MM.1S (cell line): Measurements from ENCODE around the gene OR2T10.

ENCODE experiments used
- DNase-seq: peaks from one replicate; pipeline ENCODE4 v3.0.0-alpha.2; 2015
- H2AFZ ChIP-seq: fragments of 300-600 bp; sonication (generic); 2 replicates; pipeline ENCODE4 v1.6.0; 2016; ENCODE audit warnings: antibody characterized with exemption, low read length
- H3F3A ChIP-seq: fragments of 300-600 bp; sonication (generic); 2 replicates; pipeline ENCODE4 v1.6.1; 2016; ENCODE audit warnings: mild to moderate bottlenecking, antibody characterized with exemption, low read length, moderate library complexity, mixed read lengths; ENCODE audit not compliant: insufficient read depth
- H3K27ac ChIP-seq: fragments of 300-600 bp; sonication (generic); 2 replicates; pipeline ENCODE4 v1.5.1; 2016; ENCODE audit warnings: mild to moderate bottlenecking, low read length
- H3K27me3 ChIP-seq: fragments of 300-600 bp; sonication (generic); replicated peaks from 2 replicates; pipeline ENCODE4 v1.6.0; 2016; ENCODE audit warnings: low read length; ENCODE audit not compliant: insufficient read depth
- H3K36me3 ChIP-seq: fragments of 300-600 bp; sonication (generic); replicated peaks from 2 replicates; pipeline ENCODE4 v1.6.1; 2016; ENCODE audit warnings: mild to moderate bottlenecking, low read length, mixed read lengths; ENCODE audit not compliant: insufficient read depth
- H3K4me1 ChIP-seq: fragments of 300-600 bp; sonication (generic); 2 replicates; pipeline ENCODE4 v1.6.1; 2016; ENCODE audit warnings: low read length, mixed read lengths
- H3K4me2 ChIP-seq: fragments of 300-600 bp; sonication (generic); 2 replicates; pipeline ENCODE4 v1.6.0; 2016; ENCODE audit warnings: low read depth, low read length
- H3K4me3 ChIP-seq: fragments of 300-600 bp; sonication (generic); 2 replicates; pipeline ENCODE4 v1.5.1; 2016; ENCODE audit warnings: low read length, mixed read lengths
- H3K79me2 ChIP-seq: fragments of 300-600 bp; sonication (generic); 2 replicates; pipeline ENCODE4 v1.6.1; 2016; ENCODE audit warnings: mixed run types, low read length, mixed read lengths
- H3K9ac ChIP-seq: fragments of 300-600 bp; sonication (generic); 2 replicates; pipeline ENCODE4 v1.6.1; 2016; ENCODE audit warnings: low read length, mixed read lengths
- H3K9me2 ChIP-seq: fragments of 300-600 bp; sonication (generic); replicated peaks from 2 replicates; pipeline ENCODE4 v1.6.1; 2016; ENCODE audit warnings: mild to moderate bottlenecking, low read length, mixed read lengths; ENCODE audit not compliant: insufficient read depth
- H3K9me3 ChIP-seq: fragments of 300-600 bp; sonication (generic); replicated peaks from 2 replicates; pipeline ENCODE4 v1.6.1; 2016; ENCODE audit warnings: mild to moderate bottlenecking, low read length, mixed read lengths; ENCODE audit not compliant: insufficient read depth
- H4K20me1 ChIP-seq: fragments of 300-600 bp; sonication (generic); 2 replicates; pipeline ENCODE4 v1.6.1; 2016; ENCODE audit warnings: mild to moderate bottlenecking, low read length, moderate library complexity, mixed read lengths; ENCODE audit not compliant: insufficient read depth
- CTCF ChIP-seq: fragments of 300-600 bp; sonication (generic); IDR thresholded peaks from 2 replicates; pipeline ENCODE4 v1.5.1; 2016; ENCODE audit warnings: antibody characterized with exemption, low read length, mixed read lengths
- EZH2 ChIP-seq: fragments of 300-600 bp; sonication (generic); optimal IDR thresholded peaks from 2 replicates; pipeline ENCODE3; 2017; ENCODE audit warnings: low read depth, mild to moderate bottlenecking, antibody characterized with exemption, low read length, mixed read lengths
- EZH2phosphoT487 ChIP-seq: fragments of 300-600 bp; sonication (generic); IDR thresholded peaks from 2 replicates; pipeline ENCODE4 v1.6.1; 2018; ENCODE audit warnings: antibody characterized with exemption, low read length

Gene OR2T10

GRCh38 chr1:248611883-248612414 is 14.4 kb upstream of the OR2T10 start:
- Histone ChIP-seq H3K4me2 (no peak overlapping the region), H3K79me2 (no peaks in the 10 kb centered on the region), H3K9me2 (no peaks in the 10 kb centered on the region), H3K4me1 (peaks cover 8% of the 10 kb centered on the region; the same call in 1 of the 2 replicates), H3K27me3 (no peaks in the 10 kb centered on the region), H3K9me3 (no peaks in the 10 kb centered on the region), H3K4me3 (no peak overlapping the region), H3K36me3 (no peaks in the 10 kb centered on the region), H2AFZ (no peak overlapping the region), H3K27ac (no peak overlapping the region), H4K20me1 (no peaks in the 10 kb centered on the region), H3F3A (no peaks in the 10 kb centered on the region), H3K9ac (no peak overlapping the region)
- TF ChIP-seq CTCF (no peak), EZH2 (no peak)
- DNase-seq = no peak

- Histone ChIP-seq H3K4me3 (no peak overlapping the region), H3K9ac (no peak overlapping the region), H3K79me2 (no peaks in the 10 kb centered on the region), H2AFZ (no peak overlapping the region), H3F3A (no peaks in the 10 kb centered on the region), H3K27ac (no peak overlapping the region), H3K4me2 (no peak overlapping the region), H3K9me2 (no peaks in the 10 kb centered on the region), H3K27me3 (no peaks in the 10 kb centered on the region), H3K9me3 (no peaks in the 10 kb centered on the region), H3K4me1 (peaks cover 8% of the 10 kb centered on the region; the same call in 1 of the 2 replicates), H4K20me1 (no peaks in the 10 kb centered on the region), H3K36me3 (no peaks in the 10 kb centered on the region)
- DNase-seq = no peak
- no peak for TF ChIP-seq CTCF
- TF ChIP-seq EZH2phosphoT487 = no peak
- TF ChIP-seq EZH2 = no peak
These were observed 12.8 kb upstream of the OR2T10 start for GRCh38 chr1:248610301-248610700.

- Histone ChIP-seq H3K9me3 (no peaks in the 10 kb centered on the region), H3K27ac (no peak overlapping the region), H3K36me3 (no peaks in the 10 kb centered on the region), H3F3A (no peaks in the 10 kb centered on the region), H3K9ac (no peak overlapping the region), H4K20me1 (no peaks in the 10 kb centered on the region), H3K4me2 (no peak overlapping the region), H3K27me3 (no peaks in the 10 kb centered on the region), H3K4me1 (no peaks in the 10 kb centered on the region), H3K4me3 (no peak overlapping the region), H2AFZ (no peak overlapping the region), H3K9me2 (no peaks in the 10 kb centered on the region), H3K79me2 (no peaks in the 10 kb centered on the region)
- TF ChIP-seq CTCF = no peak
- no peak for TF ChIP-seq EZH2phosphoT487
- no peak for TF ChIP-seq EZH2
- DNase-seq = no peak
These were observed 1.9 kb upstream of the OR2T10 start for GRCh38 chr1:248599396-248599795.
